GM12801 (cell line): Measurements from ENCODE around the gene LGALS9.

Experiments used
- CTCF ChIP-seq: IDR thresholded peaks from one replicate; pipeline ENCODE4 v1.5.1; 2011; ENCODE audit warnings: control low read depth; ENCODE audit not compliant: insufficient read length; ENCODE audit errors: extremely low read depth

The LGALS9 gene

GRCh38 chr17:27667656-27668487 is 36.9 kb downstream of the LGALS9 start:
- no peak for TF ChIP-seq CTCF

- no peak for TF ChIP-seq CTCF
Observed at GRCh38 chr17:27668488-27668823, 37.5 kb downstream of the LGALS9 start.

- no peak for TF ChIP-seq CTCF
Observed at GRCh38 chr17:27669136-27669535, 38.1 kb downstream of the LGALS9 start.

- no peak for TF ChIP-seq CTCF
Observed at GRCh38 chr17:27669850-27670249, 38.9 kb downstream of the LGALS9 start.

- TF ChIP-seq CTCF = no peak
Observed at GRCh38 chr17:27670791-27671590, 40.0 kb downstream of the LGALS9 start.

GRCh38 chr17:27671591-27671910 is 40.6 kb downstream of the LGALS9 start:
- TF ChIP-seq CTCF = no peak

- TF ChIP-seq CTCF = no peak
Observed at GRCh38 chr17:27674335-27674734, 43.3 kb downstream of the LGALS9 start.
